ENCODE results near the gene TMUB1.

TMUB1 gene

DNA sequence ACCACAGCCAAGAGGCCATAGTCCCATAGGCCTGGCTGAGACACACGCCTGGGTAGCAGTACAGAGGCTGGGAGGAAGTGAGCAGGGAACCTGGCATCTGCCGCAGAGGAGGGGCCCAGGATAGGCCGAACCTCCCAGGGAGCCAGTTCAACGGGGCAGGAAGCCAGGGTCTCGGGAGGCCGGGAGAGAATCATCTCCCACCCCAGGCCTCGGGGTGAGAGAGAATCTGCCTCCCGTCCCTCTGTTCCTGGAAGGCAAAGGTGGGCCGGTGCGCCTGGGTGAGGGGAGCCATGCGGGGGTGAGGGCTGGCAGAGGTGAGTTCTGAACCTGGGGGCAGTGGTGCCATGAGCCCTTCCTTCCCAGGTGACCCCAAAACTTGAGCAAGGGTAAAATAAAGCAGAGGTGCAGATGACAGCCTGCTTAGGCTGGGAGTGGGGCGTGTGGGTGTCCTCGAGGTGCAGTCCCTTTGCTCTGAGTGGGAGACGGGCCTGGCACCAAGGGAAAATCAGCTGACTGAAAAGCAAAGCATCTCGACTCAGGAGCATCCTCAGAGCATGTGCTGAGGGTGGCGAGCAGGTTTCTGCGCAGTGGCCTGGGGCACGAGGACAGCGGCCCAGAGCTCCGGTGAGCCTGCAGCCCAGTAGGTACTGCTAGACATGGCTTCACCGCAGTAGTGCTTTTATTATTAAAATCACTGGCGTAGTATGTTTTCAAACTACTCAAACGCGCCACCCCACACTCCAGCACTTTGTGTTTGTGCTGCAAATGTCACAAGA, 18.5 kb upstream of the TMUB1 start:
- no peak for DNase-seq

DNA sequence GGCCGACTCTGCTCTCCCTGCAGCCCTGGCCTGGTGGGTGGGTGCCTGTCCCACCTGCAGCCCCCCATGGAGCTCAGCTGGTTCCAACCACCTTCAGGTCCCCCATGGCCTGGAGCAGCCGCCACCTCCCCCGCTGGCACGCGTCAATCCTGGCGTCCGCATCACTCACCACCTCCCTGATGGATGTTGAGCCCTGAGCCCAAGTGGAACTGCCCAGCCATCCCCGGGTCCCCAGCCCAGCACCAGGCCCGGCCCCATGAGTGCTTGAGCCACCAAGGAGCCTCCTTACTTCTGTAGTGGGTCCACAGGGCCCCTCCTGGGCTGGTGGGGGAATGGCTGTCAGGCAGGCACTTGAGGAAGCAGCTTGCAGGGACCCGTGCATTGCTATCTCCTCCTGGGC, 17.6 kb upstream of the TMUB1 start:
- no peak for DNase-seq

DNA sequence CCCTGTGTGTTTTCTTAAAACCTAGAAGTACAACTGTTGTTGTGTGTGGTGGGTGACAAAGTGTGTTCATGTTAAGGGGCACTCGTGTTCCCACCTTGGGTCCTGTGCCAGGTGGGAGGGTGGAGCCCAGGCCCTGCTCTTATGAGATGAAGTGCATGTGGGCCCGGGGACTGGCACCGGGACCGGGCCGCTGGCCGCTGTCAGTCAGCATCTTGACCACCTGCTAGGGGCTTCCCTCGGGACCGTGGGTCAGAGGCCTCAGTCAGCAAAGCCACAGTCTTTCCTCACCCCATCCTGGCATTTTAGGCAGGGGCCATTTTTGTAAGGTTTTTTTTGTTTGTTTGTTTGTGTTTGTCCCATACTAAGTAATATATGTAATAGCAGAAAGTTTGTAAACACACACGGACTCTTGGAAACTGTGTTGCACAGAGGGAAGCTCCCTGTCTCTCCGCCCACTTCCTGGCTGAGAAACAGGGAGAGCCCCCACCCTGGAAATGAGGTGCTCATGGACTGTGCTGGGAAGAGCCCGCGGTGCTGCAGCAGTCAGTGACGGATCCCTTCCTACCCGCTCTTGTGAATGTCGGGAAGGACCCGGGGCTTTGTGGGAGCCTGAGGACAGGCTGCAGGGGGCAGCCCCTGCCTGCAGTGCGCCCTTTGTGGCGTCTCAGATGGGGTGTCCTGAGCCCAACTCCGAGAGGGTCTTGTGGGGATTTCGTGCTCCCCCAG, 16.4 kb upstream of the TMUB1 start:
- no peak for DNase-seq

DNA sequence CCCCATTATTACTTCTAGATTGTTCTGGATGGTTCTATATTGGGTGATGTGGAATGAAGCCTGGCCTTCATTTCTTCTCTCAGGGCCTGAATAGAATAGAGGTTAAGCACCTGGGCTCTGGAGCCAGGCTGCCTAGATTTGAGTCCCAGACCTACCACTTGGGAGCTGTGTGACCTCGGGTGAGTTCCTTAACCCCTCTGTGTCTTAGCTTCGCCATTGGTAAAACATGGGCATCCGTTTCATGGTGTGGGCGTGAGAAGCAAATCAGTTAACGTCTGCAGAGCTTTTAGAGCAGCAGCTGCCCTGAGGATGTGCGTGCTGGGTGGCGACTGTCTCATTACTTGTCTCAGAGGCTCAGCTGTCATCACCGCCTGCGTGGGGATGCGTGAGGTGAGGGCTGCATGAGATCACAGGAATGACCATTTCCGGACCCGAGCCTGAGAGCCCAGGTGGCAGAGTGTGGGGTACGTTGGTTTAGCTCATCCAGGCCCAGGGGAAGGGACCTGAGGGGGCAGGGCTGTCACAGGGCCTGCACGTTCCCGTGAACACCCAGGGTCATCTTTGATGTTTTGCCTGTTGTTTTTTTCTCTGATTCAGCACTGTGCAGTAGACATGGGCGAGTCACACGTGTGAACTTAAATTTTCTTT, 12.7 kb upstream of the TMUB1 start:
- DNase-seq = no peak

DNA sequence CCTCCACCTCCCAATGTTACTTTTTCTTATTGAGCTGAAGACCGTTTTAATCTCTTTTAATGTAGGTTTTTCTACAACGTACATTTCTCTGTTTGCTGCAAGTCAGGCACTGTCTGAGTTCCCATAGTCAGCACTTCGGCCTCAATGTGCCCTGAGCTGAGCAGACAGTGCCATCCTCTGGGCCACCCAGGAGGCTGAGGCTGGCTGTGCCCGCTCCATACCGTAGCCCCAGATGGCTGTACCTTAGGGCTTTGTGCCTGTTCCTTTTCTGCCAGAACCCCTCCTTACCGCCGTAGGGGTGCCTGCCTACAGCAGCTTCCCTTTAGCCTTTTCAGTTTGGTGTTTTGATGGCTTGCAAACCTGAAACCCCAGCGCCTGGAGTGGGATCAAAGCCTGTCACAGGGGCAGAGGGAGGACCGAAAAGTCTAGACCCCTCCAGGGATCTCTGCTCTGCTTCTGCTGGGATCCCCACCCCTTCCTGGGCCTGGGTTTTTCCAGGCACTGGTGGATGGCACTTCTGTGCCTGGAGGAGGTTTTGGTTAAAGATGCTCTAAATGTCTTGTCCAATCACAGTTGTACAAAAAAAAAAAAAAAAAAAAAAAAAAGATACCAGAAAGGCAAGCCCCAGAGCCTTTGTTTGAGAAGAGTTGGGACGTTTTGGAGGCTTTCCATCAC, 12.0 kb upstream of the TMUB1 start:
- no peak for DNase-seq

DNA sequence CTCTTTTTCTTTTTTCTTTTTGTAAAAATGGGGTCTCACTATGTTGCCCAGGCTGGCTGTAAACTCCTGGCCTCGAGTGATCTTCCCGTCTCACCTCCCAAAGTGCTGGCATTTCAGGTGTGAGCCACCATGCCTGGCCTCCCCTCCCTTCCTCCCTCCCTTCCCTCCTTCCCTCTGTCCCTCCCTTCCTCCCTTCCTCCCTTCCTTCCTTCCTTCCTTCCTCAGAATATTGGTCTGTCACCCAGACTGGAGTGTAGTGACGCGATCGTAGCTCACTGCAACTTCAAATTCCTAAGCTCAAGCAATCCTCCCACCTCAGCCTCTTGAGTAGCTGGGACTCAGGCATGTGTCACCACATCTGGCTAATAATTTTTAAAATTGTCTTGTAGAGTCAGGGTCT, 11.4 kb upstream of the TMUB1 start:
- no peak for DNase-seq

DNA sequence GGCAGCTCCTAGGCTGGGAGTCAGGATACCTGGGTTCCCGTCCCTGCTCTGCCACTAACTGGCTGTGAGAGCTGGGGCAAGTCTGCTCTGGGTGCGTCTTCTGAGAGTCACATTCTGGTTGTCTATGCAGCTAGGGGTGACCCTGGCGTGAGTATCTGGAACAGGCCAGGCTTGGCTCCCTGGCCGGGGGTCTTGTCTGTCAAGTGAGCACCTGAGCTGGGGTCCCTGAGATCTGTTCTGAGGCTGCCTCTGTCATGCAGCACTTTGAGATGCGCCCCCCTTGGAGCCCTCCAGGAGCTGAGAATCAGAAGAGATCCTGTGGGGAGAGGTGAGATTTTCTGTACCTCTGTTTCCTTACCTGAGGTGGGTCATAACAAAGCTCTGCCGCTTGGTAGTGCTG, 10.5 kb upstream of the TMUB1 start:
- DNase-seq = no peak

DNA sequence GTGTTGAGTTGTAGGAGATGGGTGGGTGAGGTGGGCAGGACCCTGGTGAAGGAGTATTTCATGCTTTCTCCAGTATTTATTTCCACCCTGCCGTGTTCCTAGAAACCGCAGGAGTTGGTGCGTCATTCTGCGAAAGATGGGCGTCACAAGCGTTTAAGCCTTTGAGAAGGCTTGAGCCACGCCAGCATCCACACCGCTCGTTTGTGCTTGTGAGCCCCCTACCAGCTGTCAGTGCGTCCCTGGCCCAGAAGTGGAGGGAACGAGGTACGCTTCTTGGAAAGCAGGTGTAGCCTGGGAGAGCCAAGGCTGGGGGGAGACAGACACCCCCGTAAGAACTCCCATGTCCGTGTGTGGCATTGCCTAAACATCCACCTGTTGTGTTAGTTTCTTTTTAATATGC, 8.7 kb upstream of the TMUB1 start:
- no peak for DNase-seq

DNA sequence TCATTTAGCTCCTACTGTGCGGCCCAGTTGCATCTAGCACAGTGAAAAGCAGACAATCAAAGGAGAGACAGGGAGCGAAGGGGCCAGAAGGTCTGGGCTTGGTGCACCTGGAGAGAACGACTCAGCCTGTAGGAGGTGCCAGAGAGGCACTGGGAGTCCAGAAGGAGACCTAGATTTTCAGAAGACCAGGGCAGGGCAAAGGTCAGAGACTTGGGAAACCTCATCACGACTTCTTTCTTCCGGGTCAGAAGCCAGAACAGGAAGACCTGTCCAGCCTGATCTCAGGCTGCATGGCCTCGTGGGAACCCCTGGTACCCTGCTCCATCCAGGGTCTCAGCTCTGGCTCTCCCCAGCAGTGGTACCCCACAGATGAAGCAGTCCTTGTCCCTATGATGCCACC, 8.1 kb upstream of the TMUB1 start:
- DNase-seq = no peak

DNA sequence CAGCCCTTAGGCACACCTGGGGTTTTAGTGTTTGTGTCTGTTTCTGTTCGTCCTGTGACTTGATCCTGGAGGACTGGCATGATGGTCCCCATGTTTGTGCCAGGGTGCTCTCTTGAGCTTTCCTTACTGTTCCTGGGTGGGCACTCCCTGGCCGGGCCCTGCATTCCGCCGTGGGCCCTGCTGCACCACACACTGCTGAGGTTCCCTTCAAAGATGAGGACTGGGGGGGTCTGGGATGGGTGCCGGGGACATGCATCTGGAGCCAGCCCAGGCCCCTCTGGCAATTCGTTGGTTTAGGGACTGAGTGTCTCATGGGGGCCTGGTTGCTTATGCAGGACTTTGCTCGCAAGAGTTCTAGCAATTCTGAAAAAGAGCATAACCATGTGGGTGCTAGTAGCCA, 7.7 kb upstream of the TMUB1 start:
- no peak for DNase-seq

DNA sequence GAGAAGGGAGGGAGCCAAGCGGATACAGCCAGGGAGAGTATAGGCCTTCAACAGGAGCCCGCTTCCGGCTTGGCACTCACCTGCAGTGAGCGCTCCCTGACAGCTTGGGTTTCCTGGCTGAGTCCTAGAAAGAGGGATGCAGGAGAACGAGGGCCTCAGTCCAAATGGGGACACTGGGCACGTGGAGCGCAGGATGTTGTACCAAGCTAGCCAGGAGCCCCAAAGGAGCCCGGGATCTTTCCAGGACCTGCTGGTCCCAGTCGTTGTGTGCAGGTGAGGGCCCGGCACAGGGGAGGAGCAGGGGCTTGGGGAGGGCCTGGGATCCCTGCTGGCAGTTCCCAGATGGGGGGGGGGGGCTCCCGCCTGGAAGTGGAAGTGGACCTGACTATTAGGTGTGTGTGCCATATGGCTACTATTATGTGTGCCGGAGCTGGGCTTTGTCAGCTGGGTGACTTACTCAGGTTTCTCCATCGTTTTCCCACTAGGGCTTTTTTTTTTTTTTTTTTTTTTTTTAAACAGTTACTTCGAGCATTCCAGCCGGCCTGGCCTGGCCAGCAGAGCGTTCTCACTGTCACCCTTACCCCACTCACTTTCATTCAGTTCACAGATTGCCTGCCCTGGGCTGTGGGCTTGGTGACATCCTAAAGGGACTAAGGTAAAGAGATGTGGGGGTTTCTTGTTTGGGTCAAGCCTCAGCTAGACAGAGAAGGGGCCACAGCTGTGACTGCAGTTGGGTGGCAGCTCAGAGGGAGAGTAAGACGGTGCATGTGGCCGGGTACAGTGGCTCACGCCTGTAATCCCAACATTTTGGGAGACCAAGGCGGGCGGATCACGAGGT, 6.8 kb upstream of the TMUB1 start:
- DNase-seq = no peak

DNA sequence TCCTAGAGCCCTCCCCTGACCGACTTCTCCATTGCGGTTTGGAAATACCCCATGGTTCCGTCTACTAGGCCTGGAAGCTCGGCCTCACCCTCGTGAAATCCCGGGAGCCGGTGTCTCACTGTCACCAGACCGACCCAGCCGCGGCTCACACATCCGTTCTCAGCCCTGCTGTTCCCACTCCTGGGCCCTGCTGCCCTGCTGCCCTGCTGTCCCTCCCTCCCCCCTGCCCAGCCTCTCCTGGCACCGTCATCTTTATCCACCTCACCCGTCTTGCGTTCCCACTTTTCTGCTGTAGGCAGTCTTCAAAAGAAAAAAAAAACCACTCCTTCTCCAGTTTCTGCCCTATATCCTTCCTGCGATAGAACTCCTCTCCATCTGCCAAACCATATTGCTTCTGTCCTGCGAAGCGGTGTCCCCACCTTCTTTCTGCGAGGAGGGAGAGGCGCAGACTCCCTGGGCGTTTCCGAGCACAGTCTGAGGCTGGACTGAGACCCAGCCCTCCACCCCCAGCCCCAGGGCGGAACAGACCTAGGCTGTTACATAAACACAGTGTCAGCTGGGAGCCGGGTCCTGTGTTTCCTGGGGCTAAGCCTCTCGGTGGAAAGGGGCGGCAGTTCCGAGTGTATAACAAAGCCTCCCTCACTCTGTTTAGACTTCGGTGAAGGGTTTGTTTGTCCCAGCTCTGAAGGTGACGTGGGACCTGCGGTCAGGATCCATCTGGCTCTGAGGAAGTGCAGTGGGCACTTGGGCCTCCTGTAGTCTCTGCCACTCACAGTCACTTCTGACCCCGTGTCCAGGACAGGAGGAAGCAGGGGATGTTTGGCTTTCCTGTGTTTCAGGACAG, 5.8 kb upstream of the TMUB1 start:
- DNase-seq = peak; percentile 22

DNA sequence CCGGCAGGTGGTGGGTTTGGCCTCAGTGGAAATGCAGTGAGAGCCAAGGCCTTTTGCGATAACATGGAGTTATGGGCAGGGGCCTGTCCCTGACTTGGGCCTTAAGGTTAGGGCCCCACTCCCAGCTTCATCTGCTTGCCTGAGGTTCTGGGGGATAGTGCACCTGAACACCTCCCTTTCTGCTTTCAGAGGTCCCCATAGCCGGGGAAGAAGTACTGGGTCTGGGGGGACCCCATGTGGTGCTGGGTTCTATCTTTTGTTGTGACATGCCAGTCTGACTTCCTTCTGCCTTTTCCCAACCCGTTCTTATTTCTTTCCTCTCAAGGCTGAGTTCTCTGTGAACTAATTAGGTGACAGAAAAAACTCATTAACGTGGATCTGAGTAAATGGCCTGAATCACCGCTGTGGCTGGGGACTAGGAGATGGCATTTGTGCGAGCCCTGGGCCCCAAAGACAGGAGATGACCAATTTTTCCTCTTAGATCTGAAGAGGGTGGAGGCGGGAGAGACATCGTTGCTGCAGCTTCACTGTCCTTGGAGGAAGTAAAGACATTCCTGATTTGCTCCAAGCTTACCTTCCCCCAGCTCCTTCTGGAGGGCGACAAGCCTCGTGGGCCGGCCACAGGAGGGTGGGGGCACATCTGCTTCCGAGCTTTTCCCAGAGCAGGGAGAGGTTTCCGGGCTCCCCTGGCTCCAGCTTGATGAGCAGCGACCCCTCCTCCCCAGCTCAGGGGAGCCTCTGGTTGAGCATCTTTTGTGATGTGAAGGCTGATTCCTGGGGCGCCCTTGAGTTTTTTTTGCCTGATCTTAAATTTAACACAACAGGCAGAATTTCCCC, 4.9 kb upstream of the TMUB1 start:
- DNase-seq = no peak

DNA sequence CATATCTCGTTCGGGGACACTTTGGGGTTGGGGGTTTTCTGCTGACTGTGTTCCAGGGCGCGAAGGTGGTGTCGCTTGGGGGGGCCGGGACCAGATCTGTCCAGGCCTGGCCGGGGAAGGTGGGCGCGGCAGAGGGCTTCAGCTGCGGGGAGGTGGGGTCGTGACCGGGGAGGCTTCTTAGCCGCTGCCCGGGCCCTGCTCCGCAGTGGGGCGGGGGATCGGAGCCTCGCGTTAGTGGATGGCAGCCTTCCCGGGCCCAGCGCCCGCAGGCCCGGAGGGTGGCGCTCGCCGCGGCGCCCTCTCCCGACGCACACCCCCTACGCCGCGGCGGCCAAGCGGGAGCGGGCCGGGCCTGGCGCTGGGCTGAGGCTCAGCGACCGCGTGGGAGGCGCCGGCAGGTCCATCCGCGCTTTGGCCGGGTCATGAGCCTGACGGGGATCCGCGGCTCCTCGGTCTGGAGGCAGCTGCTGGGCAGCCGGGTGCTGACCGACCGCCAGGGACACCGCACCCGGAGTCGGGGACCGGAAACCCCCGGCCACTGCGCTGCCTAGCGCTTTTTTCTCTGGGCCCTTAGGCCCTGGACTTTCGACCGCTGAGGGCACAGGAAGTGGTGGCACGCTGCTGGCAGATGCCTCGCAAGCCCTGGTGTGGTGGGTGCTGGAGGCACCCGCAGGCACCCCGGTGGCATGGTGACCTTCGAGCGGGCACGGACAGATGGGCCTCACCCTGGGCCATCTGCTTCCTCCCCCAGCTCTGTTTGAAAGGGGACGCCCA, 4.1 kb upstream of the TMUB1 start:
- no peak for DNase-seq

DNA sequence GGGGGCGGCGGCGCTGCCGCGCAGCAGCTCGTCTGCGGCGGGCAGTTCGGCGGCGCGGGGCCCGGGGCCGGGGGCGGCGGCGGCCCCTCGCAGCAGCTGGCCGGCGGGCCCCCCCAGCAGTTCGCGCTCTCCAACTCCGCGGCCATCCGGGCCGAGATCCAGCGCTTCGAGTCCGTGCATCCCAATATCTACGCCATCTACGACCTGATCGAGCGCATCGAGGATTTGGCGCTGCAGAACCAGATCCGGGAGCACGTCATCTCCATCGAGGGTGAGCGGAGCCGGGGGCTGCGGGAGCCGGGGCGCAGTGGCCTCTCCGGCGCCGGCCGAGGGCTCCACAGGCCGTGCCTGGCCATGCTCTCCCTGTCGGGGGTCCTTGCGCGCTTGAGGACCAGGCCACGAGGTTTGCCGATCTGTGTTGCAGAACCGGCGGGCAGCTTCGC, 3.5 kb upstream of the TMUB1 start:
- DNase-seq = no peak

DNA sequence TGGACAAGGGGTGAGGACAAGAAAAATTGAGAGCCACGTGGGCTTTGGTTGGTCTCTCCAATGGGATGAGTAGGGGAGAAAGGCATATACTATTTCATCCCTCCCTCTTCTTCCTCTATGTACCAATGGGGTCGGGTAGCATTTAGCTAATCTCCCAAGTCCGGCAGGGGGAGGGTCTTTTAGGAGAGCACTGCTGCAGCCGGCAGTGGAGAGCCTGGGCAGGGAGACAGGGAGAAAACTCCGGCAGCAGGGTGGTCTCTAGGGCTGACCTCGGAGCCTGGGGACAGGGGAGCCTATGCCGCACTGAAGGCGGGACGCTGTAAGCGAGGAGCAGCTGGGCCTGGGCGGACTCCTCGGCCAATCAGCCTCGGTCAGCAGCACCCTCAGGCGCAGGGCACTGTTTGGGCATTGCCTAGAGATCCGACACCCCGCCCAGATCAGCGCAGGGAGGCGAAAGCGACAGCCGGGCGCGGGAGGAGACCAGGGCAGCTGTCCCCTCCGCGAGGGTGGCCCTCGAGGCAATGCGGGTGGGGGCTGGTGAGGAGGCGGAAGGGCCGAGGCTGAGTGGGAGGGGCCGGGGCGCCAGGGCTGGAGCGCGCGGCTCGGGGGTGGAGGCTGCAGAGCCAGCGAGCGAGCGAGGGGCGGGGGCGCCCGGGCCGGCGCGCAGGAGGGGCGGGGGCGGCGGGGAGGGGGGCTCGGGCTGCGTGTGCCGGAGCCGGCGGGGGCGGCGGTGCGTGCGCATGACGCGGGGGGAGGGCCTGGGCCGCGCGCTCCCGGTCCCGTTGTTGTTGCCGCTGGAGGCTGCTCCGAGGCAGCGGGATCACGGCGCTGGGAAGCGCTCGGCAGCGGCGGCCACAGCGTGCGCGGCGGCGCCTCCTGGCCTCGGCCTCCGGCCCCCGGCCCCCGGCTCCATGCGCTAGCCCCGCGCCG, 2.7 kb upstream of the TMUB1 start, which contains the start of gene AGAP3:
TSS of gene AGAP3 (plus strand) at position 785 of the 930 bp plus-strand sequence. CDS start 267 bp downstream, outside the sequence.
- peak; percentile 39 for DNase-seq

DNA sequence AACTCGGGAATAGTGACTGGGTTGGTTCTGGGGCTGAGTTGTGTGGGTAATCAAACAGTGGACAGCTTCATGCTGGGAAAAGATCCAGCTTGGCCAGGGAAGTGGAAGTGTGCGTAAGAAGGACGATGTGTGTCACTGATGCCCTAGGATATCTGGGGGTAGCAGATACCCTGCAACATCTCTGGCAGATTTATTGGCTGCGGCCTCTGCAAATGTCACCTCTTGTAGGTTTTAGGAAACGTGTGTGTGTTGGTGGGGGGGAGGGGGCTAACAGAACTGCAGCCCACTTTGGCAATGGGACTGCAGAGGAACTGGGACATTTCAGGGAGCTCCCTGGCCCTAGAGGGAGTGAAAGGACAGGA, 2.0 kb upstream of the TMUB1 start:
- DNase-seq = no peak

DNA sequence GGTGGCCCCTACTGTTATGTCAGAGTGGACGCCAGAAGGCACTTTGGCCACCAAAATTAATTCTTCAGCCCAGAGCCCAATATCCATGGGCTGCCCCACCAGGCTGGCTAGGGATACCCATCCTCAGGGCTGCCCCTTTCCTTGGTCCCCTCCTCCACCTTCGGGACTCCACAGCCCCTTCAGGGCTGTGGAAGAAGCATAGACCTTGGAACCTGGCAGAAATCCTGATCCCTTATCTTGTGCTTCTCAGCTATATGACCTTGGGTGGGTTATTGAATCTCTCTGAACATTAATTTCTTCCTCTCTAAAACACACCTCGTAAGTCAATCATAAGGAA, 499 bp upstream of the TMUB1 start:
- no peak for DNase-seq

Data from CD4-positive, alpha-beta T cell treated with Interleukin-4 for 4 hours (primary cell).